Panc1 (cell line): ENCODE measurements around the gene TFCP2L1. TPM values are rescaled to one million over a fixed set of nuclear protein-coding genes. Genes with fewer than 3 reads are reported as not detected.

ENCODE experiments used
- ATAC-seq: fragments of 200-7000 bp; cut with Tn5 transposase; 2 replicates; pipeline ENCODE4 v1.9.1; 2020; ENCODE audit warnings: mild to moderate bottlenecking, moderate library complexity
- BruUV-seq: library from RNA; stranded (reverse); fragments of 400-500 nt; replicated peaks from 2 replicates; lab custom pipeline; 2021; lab: Mats Ljungman, UMichigan
- CTCF ChIA-PET: fragments of 300-600 bp; sonication (Branson Sonifier 250); formaldehyde crosslinking; loops from one replicate; lab custom pipeline; 2022; ENCODE audit warnings: antibody characterized with exemption; lab: Charles Lee
- POLR2A ChIA-PET: fragments of 300-600 bp; sonication (Branson Sonifier 250); formaldehyde crosslinking; loops from one replicate; lab custom pipeline; 2022; ENCODE audit warnings: antibody characterized with exemption; lab: Charles Lee
- DNase-seq: peaks from one replicate; pipeline ENCODE4 v3.0.0-alpha.2; 2010; ENCODE audit warnings: low read depth, low spot score
- H3K27ac ChIP-seq: 2 replicates; pipeline ENCODE4 v1.5.1; 2011; ENCODE audit warnings: mild to moderate bottlenecking, low read length, inconsistent platforms
- H3K27me3 ChIP-seq: fragments of 200-500 bp; sonication (Bioruptor generic); 2 replicates; pipeline ENCODE4 v1.6.0; 2014; ENCODE audit warnings: low read length, inconsistent platforms; ENCODE audit not compliant: control insufficient read depth, insufficient read depth
- H3K36me3 ChIP-seq: fragments of 200-500 bp; sonication (Bioruptor generic); 2 replicates; pipeline ENCODE4 v1.5.1; 2014; ENCODE audit warnings: inconsistent platforms, mild to moderate bottlenecking, low read length, moderate library complexity; ENCODE audit not compliant: control insufficient read depth, insufficient read depth
- H3K4me1 ChIP-seq: 2 replicates; pipeline ENCODE4 v1.5.1; 2011; ENCODE audit warnings: inconsistent platforms, mild to moderate bottlenecking, low read length, moderate library complexity; ENCODE audit not compliant: control insufficient read depth, insufficient read depth
- H3K4me3 ChIP-seq, 2 experiments: 2 replicates each; pipeline ENCODE4 v1.5.1; 2011 to 2012; ENCODE audit warnings: low read depth in 2 of 2, low read length in 2 of 2, mild to moderate bottlenecking in 2 of 2, inconsistent platforms in 1 of 2, moderate library complexity in 1 of 2
- H3K9me3 ChIP-seq: fragments of 200-500 bp; sonication (Bioruptor generic); 2 replicates; pipeline ENCODE4 v1.5.1; 2014; ENCODE audit warnings: low read depth, mild to moderate bottlenecking, inconsistent platforms, low read length, moderate library complexity; ENCODE audit not compliant: control insufficient read depth, insufficient read depth
- POLR2AphosphoS5 ChIP-seq: IDR thresholded peaks from 2 replicates; pipeline ENCODE4 v1.6.1; 2012; ENCODE audit warnings: mild to moderate bottlenecking, low read depth, low read length, moderate library complexity
- SIN3A ChIP-seq: IDR thresholded peaks from 2 replicates; pipeline ENCODE4 v1.6.1; 2012; ENCODE audit warnings: low read depth, mild to moderate bottlenecking, low read length, moderate library complexity, borderline replicate concordance; ENCODE audit not compliant: insufficient read depth
- TCF7L2 ChIP-seq: IDR thresholded peaks from 2 replicates; pipeline ENCODE4 v1.6.1; 2011; ENCODE audit warnings: mild to moderate bottlenecking, low read depth, low read length, inconsistent platforms
- in situ Hi-C: cut with HindIII; loops from 2 replicates; pipeline ENCODE4 v1.10.0; 2016; ENCODE audit warnings: low sequenced_read_pairs, low pct_unique_long_range_greater_than_20kb
- intact Hi-C: fragments of 100-400 bp; cut with micrococcal nuclease; formaldehyde crosslinking; loops from one replicate; pipeline ENCODE4 v1.10.0; 2022; ENCODE audit not compliant: unreplicated experiment
- total RNA-seq: library from RNA; stranded (reverse); gene quantifications from one replicate; pipeline ENCODE4 v1.2.1, GENCODE V29; 2021; ENCODE audit not compliant: unreplicated experiment
- TF ChIP-seq, protein P1 (sequence below): fragments of 450-650 bp; IDR thresholded peaks from 2 replicates; pipeline ENCODE4 v1.5.1; 2017; ENCODE audit warnings: mild to moderate bottlenecking
- TF ChIP-seq, protein P2 (sequence below), 2 experiments: IDR thresholded peaks; 2 replicates each; pipeline ENCODE4 v1.6.1; 2011 to 2012; ENCODE audit warnings: low read depth in 2 of 2, control low read depth in 1 of 2, low read length in 1 of 2, mild to moderate bottlenecking in 1 of 2, moderate library complexity in 1 of 2; ENCODE audit not compliant: insufficient read depth in 1 of 2

The TFCP2L1 gene
- total RNA-seq, 1 experiment from 2014 or later, result 4.9 TPM

DNA sequence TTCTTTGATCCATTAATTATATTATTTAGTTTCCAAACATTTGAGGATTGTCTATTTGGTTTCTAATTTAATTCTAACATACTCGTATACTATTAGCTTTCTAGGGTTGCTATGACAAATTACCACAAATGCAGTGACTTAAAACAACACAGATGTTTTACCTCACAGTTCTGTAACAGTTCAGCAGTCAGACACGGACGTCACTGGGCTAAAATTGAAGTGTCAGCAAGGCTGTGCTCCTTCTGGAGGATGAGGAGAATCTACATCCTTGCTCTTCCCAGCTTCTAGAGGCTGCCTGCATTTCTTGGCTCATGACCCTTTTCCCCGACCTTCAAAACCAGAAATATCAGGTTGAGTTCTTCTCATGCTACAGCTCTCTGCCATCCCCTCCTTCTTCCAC is 117.6 kb downstream of the TFCP2L1 start:
- no TSS peak for BruUV-seq
- intact Hi-C loops, result no loop called here

More for the DNA sequence above, 117.6 kb downstream of the TFCP2L1 start:
- no peak overlapping the region for H3K4me3 ChIP-seq
- in situ Hi-C loops, result no loop called here
- no peak overlapping the region for H3K27ac ChIP-seq
- DNase-seq (no peak), ATAC-seq (no peak)
- CTCF ChIA-PET, result no interaction called here
- POLR2A ChIA-PET, result no interaction called here
- TF ChIP-seq, protein P1, sequence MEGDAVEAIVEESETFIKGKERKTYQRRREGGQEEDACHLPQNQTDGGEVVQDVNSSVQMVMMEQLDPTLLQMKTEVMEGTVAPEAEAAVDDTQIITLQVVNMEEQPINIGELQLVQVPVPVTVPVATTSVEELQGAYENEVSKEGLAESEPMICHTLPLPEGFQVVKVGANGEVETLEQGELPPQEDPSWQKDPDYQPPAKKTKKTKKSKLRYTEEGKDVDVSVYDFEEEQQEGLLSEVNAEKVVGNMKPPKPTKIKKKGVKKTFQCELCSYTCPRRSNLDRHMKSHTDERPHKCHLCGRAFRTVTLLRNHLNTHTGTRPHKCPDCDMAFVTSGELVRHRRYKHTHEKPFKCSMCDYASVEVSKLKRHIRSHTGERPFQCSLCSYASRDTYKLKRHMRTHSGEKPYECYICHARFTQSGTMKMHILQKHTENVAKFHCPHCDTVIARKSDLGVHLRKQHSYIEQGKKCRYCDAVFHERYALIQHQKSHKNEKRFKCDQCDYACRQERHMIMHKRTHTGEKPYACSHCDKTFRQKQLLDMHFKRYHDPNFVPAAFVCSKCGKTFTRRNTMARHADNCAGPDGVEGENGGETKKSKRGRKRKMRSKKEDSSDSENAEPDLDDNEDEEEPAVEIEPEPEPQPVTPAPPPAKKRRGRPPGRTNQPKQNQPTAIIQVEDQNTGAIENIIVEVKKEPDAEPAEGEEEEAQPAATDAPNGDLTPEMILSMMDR, result no peak
- TF ChIP-seq TCF7L2, result no peak
- TF ChIP-seq, protein P2, sequence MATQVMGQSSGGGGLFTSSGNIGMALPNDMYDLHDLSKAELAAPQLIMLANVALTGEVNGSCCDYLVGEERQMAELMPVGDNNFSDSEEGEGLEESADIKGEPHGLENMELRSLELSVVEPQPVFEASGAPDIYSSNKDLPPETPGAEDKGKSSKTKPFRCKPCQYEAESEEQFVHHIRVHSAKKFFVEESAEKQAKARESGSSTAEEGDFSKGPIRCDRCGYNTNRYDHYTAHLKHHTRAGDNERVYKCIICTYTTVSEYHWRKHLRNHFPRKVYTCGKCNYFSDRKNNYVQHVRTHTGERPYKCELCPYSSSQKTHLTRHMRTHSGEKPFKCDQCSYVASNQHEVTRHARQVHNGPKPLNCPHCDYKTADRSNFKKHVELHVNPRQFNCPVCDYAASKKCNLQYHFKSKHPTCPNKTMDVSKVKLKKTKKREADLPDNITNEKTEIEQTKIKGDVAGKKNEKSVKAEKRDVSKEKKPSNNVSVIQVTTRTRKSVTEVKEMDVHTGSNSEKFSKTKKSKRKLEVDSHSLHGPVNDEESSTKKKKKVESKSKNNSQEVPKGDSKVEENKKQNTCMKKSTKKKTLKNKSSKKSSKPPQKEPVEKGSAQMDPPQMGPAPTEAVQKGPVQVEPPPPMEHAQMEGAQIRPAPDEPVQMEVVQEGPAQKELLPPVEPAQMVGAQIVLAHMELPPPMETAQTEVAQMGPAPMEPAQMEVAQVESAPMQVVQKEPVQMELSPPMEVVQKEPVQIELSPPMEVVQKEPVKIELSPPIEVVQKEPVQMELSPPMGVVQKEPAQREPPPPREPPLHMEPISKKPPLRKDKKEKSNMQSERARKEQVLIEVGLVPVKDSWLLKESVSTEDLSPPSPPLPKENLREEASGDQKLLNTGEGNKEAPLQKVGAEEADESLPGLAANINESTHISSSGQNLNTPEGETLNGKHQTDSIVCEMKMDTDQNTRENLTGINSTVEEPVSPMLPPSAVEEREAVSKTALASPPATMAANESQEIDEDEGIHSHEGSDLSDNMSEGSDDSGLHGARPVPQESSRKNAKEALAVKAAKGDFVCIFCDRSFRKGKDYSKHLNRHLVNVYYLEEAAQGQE (IDR thresholded peaks at IDR 0.05; ENCODE audit: insufficient read depth in 1 of 2, low read depth in 2 of 2, low read length in 1 of 2), result no peak
- TF ChIP-seq POLR2AphosphoS5, result no peak
- TF ChIP-seq SIN3A, result no peak
- no peaks in the 10 kb centered on the region for H3K27me3 ChIP-seq
- H3K4me1 ChIP-seq, result no peaks in the 10 kb centered on the region
- H3K36me3 ChIP-seq, result no peaks in the 10 kb centered on the region
- H3K9me3 ChIP-seq, result 0 out of 2 replicates have a peak, but pooled peaks cover 3% of the 10 kb centered on the region

Other genes with a start within 250 kb of the TFCP2L1 start
- not detected for gene RNU4ATAC, start 245.7 kb upstream of the TFCP2L1 start, total RNA-seq